Measurements from ENCODE around the gene SLAMF1.

SLAMF1 gene

DNA sequence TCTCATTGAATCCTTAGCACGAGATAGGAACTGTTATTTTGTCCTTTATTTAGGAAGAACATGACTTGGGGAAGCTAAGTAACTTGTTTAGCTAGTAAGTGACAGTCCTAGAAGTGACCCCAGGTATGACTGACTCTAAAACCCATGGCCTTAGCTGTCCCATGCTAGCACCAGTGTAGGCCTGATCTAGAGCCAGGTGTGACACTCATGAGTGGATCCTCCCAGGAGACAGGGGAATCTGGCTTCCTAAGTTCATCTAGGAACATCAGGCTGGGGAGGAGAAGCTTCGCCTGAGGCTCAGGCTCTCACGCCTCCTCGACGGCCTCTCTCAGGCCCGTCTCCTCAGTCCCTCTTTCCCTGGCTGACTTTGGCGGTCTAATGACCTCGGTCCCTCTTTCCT is 33.6 kb upstream of the SLAMF1 start:
- DNase-seq (ENCODE audit: low read depth), result no peak
- TF ChIP-seq, protein P1, sequence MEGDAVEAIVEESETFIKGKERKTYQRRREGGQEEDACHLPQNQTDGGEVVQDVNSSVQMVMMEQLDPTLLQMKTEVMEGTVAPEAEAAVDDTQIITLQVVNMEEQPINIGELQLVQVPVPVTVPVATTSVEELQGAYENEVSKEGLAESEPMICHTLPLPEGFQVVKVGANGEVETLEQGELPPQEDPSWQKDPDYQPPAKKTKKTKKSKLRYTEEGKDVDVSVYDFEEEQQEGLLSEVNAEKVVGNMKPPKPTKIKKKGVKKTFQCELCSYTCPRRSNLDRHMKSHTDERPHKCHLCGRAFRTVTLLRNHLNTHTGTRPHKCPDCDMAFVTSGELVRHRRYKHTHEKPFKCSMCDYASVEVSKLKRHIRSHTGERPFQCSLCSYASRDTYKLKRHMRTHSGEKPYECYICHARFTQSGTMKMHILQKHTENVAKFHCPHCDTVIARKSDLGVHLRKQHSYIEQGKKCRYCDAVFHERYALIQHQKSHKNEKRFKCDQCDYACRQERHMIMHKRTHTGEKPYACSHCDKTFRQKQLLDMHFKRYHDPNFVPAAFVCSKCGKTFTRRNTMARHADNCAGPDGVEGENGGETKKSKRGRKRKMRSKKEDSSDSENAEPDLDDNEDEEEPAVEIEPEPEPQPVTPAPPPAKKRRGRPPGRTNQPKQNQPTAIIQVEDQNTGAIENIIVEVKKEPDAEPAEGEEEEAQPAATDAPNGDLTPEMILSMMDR (conservative IDR thresholded peaks at IDR 0.05; ENCODE audit: low read depth, low read length), result no peak
- no peak overlapping the region for H3K4me3 ChIP-seq (ENCODE audit: low read length)

DNA sequence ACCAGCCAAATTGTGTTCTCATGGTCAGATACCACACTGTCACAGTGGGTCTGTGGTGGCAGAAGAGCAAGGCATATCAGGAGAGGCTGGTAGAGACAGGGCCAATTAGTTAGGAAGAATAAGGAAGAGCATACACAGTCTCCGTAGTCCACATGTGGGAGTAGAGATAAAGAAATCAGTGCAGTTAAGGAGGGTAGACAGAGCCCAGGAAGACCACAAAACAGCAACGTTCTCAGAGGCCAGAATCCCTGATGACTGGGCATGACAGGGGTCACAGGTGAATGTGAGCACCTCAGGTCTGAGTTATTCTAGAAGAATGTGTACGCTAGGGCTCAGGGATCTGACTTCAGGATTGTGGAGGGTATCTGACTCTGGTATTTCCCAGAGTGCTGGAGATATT is 33.0 kb upstream of the SLAMF1 start:
- TF ChIP-seq, protein P1 (conservative IDR thresholded peaks at IDR 0.05; ENCODE audit: low read depth, low read length), result no peak
- no peak for DNase-seq (ENCODE audit: low read depth)
- no peak overlapping the region for H3K4me3 ChIP-seq (ENCODE audit: low read length)

DNA sequence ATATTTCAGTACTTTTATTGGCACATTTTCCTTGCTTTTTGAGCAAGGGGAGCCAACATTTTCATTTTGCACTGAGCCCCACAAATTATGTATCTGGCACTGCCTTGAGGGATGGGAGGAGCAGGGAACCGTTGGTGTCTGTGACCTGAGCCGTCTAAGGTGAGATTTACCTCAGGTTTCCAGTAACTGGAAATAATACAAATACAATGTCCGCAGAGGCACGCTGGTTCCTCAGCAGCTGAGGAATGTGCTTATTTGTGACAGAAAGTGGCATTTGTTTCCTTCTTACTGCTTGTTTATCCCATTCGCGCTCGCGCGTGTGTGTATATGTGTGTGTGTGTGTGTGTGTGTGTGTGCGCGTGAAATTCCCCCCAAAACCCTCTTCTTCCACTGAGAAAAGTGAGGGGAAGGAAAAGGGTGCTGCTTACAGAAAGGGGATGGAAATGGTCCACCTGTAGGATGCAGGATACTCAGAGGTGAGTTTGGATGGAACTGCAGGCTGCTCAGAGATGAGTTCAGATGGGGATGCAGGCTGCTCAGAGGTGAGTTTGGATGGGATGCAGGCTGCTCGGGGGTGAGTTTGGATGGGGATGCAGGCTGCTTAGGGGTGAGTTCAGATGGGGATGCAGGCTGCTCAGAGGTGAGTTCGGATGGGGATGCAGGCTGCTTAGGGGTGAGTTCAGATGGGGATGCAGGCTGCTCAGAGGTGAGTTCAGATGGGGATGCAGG is 30.2 kb upstream of the SLAMF1 start:
- TF ChIP-seq, protein P1 (conservative IDR thresholded peaks at IDR 0.05; ENCODE audit: low read depth, low read length), result no peak
- no peak overlapping the region for H3K4me3 ChIP-seq (ENCODE audit: low read length)
- DNase-seq (ENCODE audit: low read depth), result no peak

DNA sequence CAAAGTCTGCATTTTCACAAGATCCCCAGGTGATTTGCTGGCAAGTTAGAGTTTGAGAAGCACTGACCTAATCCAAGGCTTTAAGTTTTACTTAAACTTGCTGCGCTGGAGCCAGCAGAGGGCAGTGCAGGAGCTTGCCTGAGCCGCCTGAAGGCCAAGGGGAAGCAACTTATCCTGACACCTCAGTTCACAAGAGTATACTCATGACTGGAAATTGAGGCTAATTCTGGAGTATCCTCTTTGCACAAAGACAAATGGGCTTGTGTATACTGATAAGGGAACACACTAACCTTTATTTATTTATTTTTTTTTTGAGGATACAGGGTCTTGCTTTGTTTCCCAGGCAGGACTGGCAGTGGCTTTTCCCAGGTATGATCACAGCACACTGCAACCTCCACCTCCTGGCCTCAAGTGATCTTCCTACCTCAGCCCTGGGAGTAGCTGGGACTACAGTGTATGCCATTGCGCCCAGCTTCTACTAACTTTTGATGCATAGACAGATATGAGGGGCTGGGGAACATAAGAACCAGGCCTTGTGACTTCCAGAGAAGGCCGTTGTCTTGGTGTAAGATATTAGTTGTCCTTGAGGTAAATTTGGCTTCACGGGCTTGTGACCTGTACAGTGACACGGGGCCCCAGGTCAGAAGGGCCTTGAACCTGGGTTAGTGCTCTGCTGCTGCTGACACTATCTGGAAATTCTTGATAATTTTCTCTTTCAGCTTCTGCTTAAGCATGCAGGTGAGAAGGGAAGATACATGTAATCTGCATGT is 29.0 kb upstream of the SLAMF1 start:
- TF ChIP-seq, protein P1 (conservative IDR thresholded peaks at IDR 0.05; ENCODE audit: low read depth, low read length), result peak; percentile 94
- no peak overlapping the region for H3K4me3 ChIP-seq (ENCODE audit: low read length)
- no peak for DNase-seq (ENCODE audit: low read depth)

DNA sequence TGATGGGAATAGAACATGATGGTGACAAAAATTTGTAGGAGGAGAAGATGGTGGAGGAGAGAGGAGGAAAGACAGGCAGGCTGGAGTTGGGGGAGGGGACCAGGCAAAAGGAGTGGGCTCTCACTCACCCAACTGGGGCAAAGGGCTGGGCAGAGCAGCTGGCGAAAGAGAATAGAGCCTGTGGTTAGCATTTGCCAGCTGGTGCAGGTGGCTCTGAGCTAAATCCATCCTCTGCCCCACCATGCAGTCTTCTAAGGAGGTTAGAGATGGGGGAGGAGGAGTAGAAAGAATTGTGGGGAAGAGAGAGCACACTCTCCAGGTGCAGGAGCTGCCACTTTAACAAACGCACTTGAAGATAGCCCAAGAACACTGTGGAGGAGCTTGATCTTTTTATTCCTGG is 27.6 kb upstream of the SLAMF1 start:
- no peak overlapping the region for H3K4me3 ChIP-seq (ENCODE audit: low read length)
- no peak for DNase-seq (ENCODE audit: low read depth)
- TF ChIP-seq, protein P1 (conservative IDR thresholded peaks at IDR 0.05; ENCODE audit: low read depth, low read length), result no peak

DNA sequence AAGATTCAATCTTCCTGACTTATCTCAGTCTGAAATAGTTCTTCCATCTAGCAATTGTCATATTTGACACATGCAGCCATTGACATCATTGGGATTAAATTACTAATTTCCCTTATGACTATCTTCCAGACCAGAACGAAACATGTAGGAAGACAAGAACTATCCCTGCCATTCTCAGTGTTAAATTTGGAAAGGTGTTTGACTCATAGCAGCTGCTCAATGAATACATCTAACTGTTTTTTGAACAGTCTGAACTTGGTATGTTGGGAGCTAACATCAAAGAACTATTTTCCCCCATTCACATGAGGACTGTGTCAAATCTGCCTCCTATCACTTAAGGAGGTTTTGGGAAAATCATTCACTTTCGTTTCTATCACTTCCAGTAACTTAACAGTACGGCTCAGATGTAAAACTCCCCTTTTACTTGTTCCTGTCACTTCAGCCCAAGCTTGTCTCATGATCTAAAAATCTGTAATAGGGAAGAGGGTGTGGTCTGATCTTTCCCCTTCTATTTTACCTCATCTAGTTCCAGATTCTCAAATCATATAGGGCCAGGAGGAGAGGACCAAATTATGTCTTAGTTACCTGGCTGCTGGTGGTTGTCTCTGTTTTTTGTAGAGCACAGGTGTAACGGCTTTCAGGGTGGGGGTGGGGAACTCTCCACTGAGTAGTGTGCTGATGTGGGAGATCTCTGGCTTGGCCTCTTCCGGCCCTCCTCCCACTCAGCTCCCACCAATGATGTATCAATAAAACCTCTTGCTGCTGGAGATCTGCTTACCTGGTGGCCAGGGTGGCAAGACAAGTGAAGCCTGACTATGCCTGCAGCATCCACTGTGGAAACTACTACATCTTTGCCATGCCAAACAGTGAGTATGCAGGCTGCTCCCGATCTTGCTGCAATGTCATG is 26.2 kb upstream of the SLAMF1 start:
- no peak overlapping the region for H3K4me3 ChIP-seq (ENCODE audit: low read length)
- DNase-seq (ENCODE audit: low read depth), result no peak
- TF ChIP-seq, protein P1 (conservative IDR thresholded peaks at IDR 0.05; ENCODE audit: low read depth, low read length), result no peak

Measured in retinal pigment epithelial cell (primary cell).